ENCODE measurements around the gene P2RX7. TPM values are rescaled to one million over a fixed set of nuclear protein-coding genes. Genes with fewer than 3 reads are reported as not detected.

P2RX7 gene
- polyA plus RNA-seq, 3 donors = 12.3 to 66.3 (median 20.5) TPM

DNA sequence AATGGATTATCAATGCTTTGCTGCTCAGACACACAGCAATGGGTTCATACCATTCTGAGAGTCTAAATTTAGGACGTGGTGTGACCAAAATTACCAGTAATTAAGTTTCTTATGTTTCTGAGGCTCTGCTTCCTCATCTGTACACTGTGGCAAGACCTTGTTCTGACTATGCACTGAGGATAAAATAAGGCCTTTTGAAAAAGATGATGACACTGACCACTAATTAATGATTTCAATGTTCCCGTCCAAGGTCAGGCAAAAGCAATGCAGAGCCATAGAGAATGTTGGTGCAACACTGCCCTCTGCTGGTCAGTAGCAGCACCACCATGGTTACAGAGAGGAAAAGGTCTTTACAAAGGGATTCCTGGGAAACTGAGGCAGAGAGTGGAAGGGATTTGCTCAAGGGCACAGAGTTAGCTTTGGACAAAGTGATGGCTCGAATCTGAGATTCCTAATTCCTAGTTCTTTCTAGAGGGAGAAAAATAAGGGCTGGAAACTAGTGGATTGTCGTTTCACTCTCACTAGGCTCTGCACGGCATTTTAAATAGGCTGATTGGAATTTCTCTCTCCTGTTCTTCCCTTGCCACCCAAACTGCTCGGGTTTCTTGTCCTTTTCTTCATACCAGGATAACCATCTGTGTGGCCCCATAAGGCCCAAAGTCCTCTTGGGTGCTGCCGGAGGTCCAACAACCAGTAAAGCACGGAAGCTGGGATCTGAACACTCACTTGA, 22.3 kb upstream of the P2RX7 start:
- Histone ChIP-seq H2AFZ (ENCODE audit: insufficient read depth, low read depth, low read length, poor library complexity, severe bottlenecking) (no peak overlapping the region), H3K27ac (ENCODE audit: low read depth in 1 of 2, low read length in 2 of 2) (no peak overlapping the region), H3K4me3 (replicated peaks in 1 of 3; ENCODE audit: low read depth in 2 of 3, low read length in 3 of 3) (no peak overlapping the region), H3K79me2 (ENCODE audit: insufficient read depth, low read length) (no peaks in the 10 kb centered on the region), H3K27me3 (ENCODE audit: control insufficient read depth in 2 of 2, insufficient read depth in 2 of 2, low read length in 2 of 2) (no peaks in the 10 kb centered on the region), H3K9me3 (replicated peaks in 1 of 2; ENCODE audit: control insufficient read depth in 1 of 2, insufficient read depth in 1 of 2, low read length in 2 of 2) (no peaks in the 10 kb centered on the region), H3K4me1 (ENCODE audit: control insufficient read depth in 1 of 2, insufficient read depth in 2 of 2, low read length in 2 of 2) (peaks cover 10 to 17% of the 10 kb centered on the region in 2 donors), H3K9ac (ENCODE audit: insufficient read depth, low read length, poor library complexity, severe bottlenecking) (no peak overlapping the region), H4K20me1 (ENCODE audit: insufficient read depth, low read length) (no peaks in the 10 kb centered on the region), H3K36me3 (replicated peaks in 1 of 2; ENCODE audit: control insufficient read depth in 1 of 2, insufficient read depth in 2 of 2, low read length in 2 of 2) (no peaks in the 10 kb centered on the region), H3K4me2 (replicated peaks; ENCODE audit: extremely low read depth, low read length, poor library complexity, severe bottlenecking) (no peak overlapping the region)
- Mint-ChIP-seq H3K36me3 (no peaks in the 10 kb centered on the region), H3K4me1 (peaks cover 16% of the 10 kb centered on the region), H3K27me3 (ENCODE audit: low read depth in 3 of 3) (peaks cover 0 to 1% (median 1%) of the 10 kb centered on the region in 3 donors), H3K9me3 (peaks cover 0 to 2% (median 0%) of the 10 kb centered on the region in 7 donors), H3K4me3 (no peak overlapping the region), H3K27ac (peak overlapping the region in 5 of 7 donors; percentile 37 to 71 (median 58))
- intact Hi-C loops (cut with micrococcal nuclease) = loop anchor here (1.0 to 10.0 kb wide), 6 partner anchors 19 to 536 kb away; no protein-coding TSS in a partner anchor
- peak; percentile 80 to 85 (median 85) for DNase-seq
- 0% methylated on average over 2 of the region's 8 CpGs for WGBS (ENCODE audit: insufficient coverage)
- TF ChIP-seq, protein P1, sequence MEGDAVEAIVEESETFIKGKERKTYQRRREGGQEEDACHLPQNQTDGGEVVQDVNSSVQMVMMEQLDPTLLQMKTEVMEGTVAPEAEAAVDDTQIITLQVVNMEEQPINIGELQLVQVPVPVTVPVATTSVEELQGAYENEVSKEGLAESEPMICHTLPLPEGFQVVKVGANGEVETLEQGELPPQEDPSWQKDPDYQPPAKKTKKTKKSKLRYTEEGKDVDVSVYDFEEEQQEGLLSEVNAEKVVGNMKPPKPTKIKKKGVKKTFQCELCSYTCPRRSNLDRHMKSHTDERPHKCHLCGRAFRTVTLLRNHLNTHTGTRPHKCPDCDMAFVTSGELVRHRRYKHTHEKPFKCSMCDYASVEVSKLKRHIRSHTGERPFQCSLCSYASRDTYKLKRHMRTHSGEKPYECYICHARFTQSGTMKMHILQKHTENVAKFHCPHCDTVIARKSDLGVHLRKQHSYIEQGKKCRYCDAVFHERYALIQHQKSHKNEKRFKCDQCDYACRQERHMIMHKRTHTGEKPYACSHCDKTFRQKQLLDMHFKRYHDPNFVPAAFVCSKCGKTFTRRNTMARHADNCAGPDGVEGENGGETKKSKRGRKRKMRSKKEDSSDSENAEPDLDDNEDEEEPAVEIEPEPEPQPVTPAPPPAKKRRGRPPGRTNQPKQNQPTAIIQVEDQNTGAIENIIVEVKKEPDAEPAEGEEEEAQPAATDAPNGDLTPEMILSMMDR (IDR thresholded peaks at IDR 0.05) = peak; percentile 97

DNA sequence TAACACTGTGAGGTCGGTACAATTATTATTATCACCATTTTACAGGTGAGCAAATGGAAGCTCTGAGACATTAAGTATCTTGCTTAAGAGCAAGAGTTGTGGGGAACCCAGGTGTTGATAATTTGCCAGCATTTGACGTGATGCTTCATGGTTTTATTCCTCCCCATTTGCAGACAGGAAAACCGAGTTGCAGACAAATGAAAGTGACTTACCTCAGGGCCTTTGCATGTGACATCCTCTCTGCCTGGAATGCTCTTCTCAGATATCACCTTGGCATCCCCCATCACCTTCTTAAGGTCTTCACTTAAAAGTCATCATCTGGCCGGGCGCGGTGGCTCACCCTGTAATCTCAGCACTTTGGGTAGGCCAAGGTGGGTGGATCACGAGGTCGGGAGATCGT, 21.0 kb upstream of the P2RX7 start:
- H3K4me3 Mint-ChIP-seq = no peak overlapping the region
- H4K20me1 ChIP-seq (ENCODE audit: insufficient read depth, low read length) = no peaks in the 10 kb centered on the region
- peak overlapping the region in 1 of 7 donors; percentile 26 for H3K27ac Mint-ChIP-seq
- no peaks in the 10 kb centered on the region for H3K27me3 ChIP-seq (ENCODE audit: control insufficient read depth in 2 of 2, insufficient read depth in 2 of 2, low read length in 2 of 2)
- TF ChIP-seq, protein P1 (IDR thresholded peaks at IDR 0.05) = no peak
- peaks cover 0 to 2% (median 0%) of the 10 kb centered on the region in 7 donors for H3K9me3 Mint-ChIP-seq
- H3K79me2 ChIP-seq (ENCODE audit: insufficient read depth, low read length) = no peaks in the 10 kb centered on the region
- no peak overlapping the region for H3K27ac ChIP-seq (ENCODE audit: low read depth in 1 of 2, low read length in 2 of 2)
- H3K4me3 ChIP-seq (replicated peaks in 1 of 3; ENCODE audit: low read depth in 2 of 3, low read length in 3 of 3) = no peak overlapping the region
- no peaks in the 10 kb centered on the region for H3K36me3 Mint-ChIP-seq
- 75% methylated on average over 8 of the region's 9 CpGs for WGBS (ENCODE audit: insufficient coverage)
- DNase-seq = no peak
- no peak overlapping the region for H2AFZ ChIP-seq (ENCODE audit: insufficient read depth, low read depth, low read length, poor library complexity, severe bottlenecking)
- H3K9ac ChIP-seq (ENCODE audit: insufficient read depth, low read length, poor library complexity, severe bottlenecking) = no peak overlapping the region
- H3K4me1 ChIP-seq (ENCODE audit: control insufficient read depth in 1 of 2, insufficient read depth in 2 of 2, low read length in 2 of 2) = peaks cover 10 to 17% of the 10 kb centered on the region in 2 donors
- no peaks in the 10 kb centered on the region for H3K9me3 ChIP-seq (replicated peaks in 1 of 2; ENCODE audit: control insufficient read depth in 1 of 2, insufficient read depth in 1 of 2, low read length in 2 of 2)
- peaks cover 16% of the 10 kb centered on the region for H3K4me1 Mint-ChIP-seq
- no peaks in the 10 kb centered on the region for H3K36me3 ChIP-seq (replicated peaks in 1 of 2; ENCODE audit: control insufficient read depth in 1 of 2, insufficient read depth in 2 of 2, low read length in 2 of 2)
- peaks cover 0 to 2% (median 1%) of the 10 kb centered on the region in 3 donors for H3K27me3 Mint-ChIP-seq (ENCODE audit: low read depth in 3 of 3)
- intact Hi-C loops (cut with micrococcal nuclease) = loop anchor here (5.0 to 10.0 kb wide), 5 partner anchors 36 to 537 kb away; no protein-coding TSS in a partner anchor
- no peak overlapping the region for H3K4me2 ChIP-seq (replicated peaks; ENCODE audit: extremely low read depth, low read length, poor library complexity, severe bottlenecking)
